HG03196 (cell line): ENCODE measurements around the gene CHADL.

Experiments used
- ATAC-seq: cut with Tn5 transposase; IDR thresholded peaks from one replicate; pipeline ENCODE4 v1.9.1; 2021; ENCODE audit not compliant: unreplicated experiment

CHADL gene

DNA sequence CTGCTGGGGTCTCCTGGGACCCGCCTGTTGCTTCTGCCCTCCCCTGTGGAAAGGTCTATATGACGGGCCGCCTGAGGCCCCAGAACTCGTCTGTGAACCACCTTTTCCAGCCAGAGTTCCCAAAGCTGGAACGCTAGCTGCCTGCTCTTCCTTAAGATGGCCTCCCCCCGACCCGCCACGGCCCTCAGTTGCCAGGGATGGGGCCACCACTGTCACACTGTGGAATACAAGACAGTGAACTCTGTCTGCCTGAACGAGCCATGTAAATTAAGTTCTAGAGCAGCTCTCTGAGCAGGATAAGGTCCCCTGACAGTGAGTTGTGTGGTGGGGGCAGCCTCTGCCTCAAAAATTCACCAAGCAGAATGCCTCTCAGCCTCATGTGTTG lies 10.3 kb downstream of the CHADL start:
- ATAC-seq, result no peak

DNA sequence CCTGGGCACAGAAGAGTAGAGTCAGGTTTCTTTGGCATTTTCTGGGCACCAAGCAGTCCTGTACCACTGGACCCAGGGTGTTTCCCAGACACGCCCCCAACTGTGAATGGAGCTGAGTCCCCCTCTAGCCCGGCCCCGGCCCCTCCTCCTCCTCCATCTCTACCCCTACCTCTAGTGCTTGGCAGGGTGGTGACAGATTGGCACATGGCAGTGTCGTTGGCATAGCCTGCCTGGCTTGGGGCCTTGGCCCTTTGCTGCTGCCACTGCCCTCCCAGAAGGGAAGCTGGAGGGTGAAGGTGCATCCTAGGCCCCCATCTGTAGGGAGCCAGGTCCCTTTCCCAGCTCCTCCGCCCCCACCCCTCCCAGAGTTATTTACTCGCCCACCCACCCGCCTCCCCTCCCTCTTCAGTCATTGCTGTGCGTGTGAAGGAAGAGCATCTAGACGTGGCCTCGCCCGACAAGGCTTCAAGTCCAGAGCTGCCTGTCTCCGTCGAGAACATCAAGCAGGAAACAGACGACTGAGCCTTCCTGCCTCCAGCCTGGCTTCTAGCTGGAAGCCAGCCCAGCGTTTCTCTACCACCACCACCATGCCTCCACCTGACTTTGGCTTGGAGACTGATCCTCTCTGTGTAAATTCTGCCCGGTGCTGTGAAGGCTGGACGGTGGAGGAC lies 10.9 kb downstream of the CHADL start:
- no peak for ATAC-seq

DNA sequence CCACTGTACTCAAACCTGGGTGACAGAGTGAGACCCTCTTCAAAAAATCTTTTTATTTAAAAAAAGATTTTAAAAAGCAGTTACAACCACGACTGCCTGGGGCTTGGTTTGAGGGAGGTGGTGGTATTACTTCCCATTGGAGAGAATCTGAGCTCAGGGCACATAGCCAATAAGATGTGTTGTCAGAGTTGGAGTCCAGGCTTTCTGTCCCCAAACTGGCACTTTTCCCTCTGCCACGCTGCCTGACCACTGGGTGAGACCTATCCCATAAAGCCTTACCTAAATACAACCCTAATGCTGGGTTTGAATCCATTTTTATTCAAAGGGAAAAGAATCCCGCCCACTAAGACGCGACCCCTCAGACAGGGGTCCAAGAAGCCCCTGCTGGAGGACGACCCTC lies 11.5 kb downstream of the CHADL start:
- no peak for ATAC-seq

DNA sequence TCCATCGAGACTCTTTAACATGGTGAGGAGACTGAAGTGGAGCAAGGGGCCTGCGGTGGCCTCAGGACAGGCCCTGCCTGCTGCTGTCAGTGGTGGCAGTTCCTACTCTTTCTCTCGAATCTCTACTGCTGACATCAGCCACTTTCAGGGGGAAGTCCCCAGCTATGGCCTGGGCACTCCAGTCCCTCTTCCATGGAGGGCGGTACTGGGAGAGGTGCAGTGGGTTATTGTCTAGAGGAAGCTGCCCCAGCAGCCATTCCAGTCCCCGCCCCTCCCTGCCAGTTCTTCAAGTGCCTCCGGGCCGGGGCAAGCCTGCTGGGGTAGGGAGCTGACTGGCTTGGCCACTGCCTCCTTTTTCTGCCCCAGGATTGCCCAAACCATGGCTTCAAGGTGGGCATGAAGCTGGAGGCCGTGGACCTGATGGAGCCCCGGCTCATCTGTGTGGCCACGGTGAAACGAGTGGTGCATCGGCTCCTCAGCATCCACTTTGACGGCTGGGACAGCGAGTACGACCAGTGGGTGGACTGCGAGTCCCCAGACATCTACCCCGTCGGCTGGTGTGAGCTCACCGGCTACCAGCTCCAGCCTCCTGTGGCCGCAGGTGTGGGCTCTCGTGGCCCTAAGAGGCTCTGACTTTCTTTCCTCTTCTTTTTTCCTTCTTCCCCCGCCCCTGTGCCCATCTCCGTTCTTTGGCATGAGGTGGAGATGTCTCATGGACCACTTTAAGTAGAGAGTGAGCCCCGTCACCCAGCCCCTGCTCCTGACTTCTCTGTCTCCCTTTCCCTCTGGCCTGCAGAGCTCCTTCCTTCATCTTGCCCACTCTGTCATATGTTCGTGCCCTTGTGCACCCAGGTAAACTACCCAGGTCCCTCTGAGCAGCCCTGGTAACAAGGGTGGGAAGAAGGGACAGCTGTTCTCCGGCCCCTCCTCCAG lies 13.7 kb downstream of the CHADL start:
- no peak for ATAC-seq

DNA sequence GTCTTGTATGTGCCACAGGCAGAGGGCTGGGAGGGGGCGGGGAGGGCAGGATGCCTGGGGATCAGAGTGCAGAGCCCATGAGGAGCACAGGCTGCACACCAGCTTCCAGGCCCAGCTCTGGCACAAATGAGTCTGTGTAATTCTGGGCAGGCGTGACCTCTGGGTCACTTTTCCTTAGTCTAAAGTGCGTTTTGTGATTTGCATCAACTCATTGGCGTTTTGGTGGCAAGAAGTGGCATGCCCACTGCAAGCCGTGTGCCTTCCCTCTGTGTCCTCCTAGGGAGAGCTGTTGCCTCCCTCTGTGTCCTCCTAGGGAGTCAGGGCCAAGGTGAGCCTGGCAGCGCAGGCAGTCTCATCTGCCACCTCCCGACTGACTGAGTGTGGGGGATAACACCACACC lies 17.2 kb downstream of the CHADL start:
- ATAC-seq, result no peak

DNA sequence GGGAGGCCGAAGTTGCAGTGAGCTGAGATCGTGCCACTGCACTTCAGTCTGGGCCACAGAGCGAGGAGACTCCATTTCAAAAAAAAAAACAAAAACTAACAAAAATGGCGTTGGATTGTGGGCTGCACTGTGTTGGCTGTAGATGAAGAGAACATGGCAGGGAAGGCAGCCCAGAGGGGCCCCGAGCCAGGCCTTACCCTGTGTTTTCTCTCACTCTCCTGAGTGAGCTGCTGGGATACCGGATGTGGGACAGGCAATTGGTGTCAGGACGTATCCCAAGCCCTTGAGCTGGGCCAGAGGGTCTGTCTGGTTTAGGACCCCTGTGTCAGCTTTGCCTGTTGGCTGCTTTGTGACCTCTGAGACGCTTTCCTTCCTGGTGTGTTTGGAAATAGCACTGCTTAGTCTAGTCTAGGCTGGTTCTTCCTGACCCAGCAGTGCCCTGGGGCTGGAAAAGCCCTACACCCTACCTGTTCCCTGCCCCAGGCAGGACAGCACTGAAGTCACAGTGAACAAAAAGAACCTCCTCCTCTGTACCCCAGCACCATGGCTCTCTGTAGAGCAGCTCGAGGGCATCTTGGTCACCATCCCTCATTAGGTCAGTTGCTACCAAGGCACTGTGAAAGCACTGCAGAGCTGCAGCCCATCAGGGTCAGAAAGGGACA lies 17.8 kb downstream of the CHADL start:
- no peak for ATAC-seq

DNA sequence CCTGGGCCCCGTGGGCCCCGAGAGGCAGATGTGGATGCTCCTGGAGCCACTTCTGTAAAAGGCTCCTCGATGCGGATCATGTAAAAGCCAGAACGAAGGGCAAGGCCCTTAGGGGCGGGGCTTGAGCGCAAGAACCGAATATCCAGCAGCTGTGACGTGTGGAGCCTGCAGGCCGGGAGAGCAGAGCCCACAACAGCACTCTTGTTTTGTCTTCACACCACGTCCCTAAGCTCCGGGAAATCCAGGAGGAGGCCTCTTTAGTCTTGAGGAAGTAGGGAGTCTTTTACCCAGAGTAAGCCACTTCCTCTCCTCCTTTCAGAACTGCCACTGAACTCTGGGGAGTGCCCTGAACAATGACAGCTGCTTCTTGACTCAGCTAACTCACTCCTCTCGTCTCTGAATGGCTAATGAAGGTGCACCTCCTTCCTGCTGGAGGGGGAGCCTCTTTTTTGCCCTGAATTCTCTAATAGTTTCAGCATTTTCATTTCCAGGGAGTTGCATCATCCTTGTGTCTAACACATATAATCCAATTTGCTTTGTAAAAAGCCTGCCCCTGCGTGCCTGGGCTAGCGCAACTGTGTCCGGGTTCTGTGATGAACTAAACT lies 23.1 kb downstream of the CHADL start:
- ATAC-seq, result no peak

DNA sequence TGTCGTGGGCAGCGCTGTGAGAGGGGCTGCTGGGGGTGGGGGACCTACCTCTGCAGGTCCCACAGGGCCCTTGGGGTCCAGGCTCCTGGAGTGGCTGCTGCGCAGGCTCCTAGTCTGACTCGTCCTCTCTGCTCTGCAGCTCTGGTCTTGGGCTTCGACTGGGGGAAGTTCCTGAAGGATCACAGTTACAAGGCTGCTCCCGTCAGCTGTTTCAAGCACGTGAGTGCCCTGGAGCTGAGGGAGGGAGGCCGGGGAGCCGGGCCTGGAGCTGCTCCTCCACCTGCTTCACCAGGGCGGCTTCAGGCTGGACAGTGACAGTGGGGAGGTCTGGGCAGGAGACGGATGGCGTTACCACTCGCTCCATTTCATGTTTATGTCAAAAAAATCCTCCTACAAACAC lies 23.7 kb downstream of the CHADL start:
- ATAC-seq, result no peak

DNA sequence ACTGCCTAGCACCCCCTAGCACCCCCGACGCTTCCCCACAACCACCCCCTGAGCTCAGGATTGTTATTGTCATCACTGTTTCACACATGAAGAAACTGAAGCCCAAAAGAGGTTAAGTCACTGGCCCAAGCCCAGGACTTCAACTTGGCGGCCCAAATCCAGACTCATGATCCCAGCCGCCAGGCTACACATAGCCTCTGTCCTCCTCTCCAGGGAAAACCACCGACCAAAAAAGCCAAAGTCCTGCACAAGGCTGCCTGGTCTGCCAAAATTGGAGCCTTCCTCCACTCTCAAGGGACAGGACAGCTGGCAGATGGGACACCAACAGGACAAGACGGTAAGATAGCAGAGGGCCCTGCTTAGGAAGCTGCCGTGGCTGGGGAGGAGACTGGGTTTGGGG lies 24.8 kb downstream of the CHADL start:
- ATAC-seq, result no peak

DNA sequence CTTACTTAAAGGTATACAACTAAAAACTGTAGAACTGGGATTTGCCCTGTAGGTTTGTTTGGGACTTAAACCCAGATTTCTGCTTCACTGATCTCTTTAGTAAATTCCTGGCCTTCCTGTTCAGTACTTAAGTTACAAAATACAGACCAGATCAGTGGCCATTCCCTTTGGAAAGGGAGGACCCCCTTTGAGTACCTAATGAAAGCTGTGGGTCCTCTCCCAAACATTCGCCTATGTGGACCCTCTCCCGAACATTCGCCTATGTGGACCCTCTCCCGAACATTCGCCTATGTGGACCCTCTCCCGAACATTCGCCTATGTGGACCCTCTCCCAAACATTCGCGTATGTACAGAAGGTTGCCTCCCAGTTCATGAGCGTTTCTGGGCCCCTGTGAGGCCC lies 25.3 kb downstream of the CHADL start:
- ATAC-seq, result no peak

DNA sequence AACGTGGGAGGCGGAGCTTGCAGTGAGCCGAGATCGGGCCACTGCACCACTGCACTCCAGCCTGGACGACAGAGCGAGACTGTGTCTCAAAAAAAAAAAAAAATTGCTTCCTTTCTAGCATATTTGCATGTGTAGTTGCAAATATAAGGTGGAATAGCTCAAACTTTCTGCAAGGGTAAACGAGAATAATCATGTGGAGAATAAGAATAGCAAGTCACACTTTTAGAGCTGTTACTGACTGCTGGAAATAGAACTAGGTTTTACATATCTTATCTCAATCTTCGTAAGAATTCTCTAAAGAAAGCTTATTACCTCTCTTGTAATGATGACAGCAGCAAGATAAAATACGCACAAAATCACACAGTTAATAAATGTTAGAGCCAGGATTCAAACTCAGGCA lies 34.0 kb downstream of the CHADL start:
- ATAC-seq, result no peak

DNA sequence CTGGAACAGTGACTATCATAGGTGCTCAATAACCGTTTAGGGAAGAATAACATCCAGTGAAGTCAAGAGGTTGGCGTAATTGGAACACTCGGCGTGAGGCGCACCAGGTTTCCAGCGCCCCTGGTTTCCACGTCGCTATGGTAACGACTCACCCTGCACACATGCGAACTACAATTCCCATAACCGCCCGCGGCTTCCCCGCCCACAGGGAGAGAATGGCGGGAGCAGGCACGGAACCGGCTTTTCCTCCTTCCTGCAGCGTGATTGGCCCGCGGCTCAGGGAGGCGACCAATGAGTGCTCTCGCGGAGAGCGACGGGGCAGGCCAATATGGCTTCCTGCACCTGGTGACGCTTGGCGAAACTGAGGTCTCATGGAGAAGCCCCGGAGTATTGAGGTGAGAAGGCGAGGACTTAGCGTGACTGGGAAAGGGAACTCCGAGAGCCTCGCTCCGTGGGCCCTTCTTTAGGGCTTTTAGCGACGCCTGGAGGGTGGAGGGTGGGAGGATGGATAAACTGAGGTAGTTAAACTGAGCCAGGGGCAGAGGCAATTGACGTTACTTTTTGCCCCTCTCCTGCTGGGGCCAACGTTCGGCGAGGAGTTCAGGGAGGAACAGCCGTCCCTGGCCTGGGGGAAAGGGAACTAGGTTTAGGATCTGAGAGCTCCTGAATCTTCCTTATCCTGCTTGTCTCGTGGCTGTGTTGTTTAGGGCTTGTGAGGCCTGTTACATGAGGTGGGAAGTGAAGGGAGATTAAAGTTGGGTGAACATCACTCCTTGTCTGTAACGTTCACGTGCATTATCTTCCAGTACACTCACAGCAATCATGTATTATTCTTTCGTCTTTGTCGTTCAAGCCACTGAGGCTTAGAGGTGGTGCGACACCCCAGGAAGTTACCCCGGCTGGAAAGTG lies 35.5 kb downstream of the CHADL start, which contains the start of gene L3MBTL2:
Gene L3MBTL2 (plus strand): TSS at position 321 of the 909 bp plus-strand sequence. CDS start 51 bp downstream, at position 372.
- peak; percentile 97 for ATAC-seq

DNA sequence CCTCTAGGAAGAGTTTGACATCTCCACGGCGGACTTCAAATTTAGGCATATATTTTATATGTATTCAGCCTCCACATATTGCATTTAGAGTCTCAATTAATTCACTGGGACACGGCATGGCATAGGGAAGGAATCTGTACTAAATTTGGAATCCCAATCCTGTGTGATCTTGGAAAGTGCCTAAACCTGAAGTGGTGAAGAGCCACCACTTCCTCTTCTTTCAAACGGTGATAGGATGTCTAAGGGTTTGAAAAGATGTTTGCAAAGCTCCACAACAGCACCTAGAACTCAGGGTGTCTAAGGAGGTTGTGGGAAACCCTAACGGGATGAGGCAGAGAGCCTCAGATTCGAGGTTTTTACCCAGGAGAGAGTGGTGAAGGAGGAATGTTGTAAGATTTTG lies 36.7 kb downstream of the CHADL start:
- no peak for ATAC-seq

DNA sequence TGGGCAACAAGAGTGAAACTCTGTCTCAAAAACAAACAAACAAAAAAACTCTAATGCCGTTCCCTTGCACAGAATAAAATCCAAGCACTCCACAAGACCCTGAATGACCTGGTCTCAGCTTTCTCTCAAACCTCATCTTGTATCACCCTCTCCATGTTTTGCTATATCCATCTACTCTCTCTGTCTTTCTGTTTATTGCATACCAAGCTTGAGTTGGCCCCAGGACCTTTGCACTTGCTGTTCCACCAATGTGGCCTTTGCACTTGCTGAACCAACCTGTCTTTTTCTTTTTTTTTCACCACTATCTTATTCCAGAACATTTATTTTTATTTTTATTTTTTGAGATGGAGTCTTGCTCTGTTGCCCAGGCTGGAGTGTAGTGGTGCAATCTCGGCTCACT lies 37.6 kb downstream of the CHADL start:
- no peak for ATAC-seq

DNA sequence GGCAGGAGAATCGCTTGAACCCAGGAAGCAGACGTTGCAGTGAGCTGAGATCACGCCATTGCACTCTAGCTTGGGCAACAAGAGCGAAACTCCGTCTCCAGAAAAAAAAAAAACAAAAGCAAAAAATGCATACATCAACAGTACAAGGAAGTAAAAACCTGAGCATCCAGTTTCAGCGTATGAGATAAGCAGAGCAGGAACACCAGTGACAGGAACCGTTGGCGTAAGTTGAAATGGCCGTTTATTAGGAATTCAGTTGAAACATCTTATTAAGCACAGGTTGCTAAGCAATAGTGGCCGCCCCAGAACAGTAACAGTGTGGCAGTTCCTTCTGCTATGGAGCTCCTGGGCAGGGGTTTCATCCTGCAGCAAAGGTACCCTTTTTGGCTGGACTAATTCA lies 39.6 kb downstream of the CHADL start:
- ATAC-seq, result no peak

DNA sequence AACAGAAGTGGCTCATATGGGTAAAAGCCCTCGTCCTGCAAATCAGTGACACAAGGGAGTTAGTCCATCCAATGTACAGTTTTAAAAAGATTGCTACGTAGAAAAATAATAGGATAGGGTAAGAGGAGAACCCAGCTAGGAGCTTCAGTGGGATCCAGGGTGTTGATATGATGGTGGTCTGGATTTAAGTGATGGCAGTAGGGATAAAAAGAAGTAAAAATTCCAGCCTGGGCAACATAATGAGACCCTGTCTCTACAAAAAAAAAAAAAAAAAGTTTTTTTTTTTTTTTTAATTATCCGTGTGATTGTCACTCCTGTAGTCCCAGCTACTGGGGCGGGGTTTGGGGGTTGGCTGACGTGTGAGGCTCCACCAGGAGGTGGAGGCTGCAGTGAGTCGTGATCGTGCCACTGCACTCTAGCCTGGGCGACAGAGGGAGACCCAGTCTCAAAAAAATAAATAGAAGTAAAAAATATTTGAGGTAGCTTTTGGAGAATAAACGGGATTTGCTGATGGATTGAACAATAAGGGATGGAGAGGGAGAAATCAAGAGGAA lies 42.6 kb downstream of the CHADL start:
- no peak for ATAC-seq

DNA sequence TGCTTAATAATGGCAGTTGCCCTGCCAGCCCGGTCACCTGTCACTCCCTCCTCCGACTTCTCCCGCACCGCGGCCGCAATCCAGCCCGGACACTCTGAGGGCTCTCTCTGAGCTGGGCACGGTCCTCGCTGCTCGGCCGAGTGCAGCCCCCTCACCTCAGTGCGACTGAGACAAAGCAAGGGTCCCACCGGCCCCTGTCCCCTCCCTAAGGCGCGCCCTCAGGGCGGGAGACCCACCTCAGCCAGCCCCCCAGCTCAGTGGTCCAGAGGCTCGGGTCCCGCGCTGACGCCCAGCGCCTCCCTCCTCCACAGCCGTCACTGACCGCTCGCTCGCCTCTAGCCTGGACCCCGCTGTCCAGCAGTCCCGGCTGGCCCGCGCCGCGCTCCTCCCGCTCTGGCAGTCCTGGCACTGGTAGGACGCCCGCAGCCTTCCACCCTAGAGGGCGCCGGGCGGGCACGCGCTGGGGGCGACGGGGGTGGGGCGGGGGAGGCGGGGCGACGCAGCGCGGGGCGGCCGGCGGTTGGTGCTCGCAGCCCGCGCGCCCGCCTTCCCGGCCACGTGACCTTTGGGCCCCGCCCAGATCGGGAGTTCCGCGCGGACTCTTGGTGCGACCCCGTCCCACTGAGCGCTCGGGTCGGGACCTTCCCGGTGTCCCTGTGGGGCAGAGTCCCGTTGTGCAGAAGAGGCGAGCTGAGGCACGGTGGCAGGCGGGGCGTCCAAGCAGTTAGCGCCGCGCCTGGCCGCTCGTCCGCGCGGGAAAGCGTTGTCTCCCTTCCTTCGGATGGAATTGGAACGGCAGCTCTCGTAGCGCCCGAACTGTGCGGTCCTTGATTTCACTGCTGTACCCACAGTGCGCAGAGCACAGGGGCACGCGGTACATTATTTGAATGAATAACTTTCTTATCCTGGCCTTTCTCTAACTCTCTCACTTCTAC lies 43.4 kb downstream of the CHADL start:
- ATAC-seq, result peak; percentile 82

DNA sequence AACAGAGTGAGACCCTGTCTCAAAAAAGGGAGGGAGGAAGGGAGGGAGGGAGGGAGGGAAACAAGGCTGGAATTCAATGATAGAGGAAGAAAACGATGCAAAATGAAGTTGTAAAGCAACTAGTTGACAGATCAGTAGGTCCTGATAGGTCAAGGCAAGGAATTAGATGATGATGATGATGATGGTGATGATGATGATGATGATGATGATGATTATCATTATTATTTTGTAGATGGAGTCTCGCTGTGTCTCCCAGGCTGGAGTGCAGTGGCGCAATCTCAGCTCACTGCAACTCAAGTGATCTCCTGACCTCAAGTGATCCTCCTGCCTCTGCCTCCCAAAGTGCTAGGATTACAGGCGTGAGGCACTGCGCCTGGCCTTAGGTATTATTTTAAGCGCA lies 46.9 kb downstream of the CHADL start:
- no peak for ATAC-seq

DNA sequence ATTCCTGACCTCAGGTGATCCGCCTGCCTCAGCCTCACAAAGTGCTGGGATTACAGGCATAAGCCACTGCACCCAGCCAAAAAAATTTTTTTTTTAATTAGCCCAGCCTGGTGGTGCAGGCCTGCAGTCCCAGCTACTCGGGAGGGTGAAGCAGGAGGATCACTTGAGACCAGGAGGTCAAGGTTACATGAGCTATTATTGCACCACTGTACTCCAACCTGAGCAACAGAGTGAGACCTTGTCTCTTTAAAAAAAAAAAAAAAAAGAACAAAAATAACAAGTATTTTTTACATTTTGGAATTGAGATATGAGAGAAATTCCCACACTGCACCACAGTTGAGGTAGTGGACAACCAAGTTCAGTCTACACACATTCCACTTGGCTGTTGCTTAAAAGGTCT lies 49.3 kb downstream of the CHADL start:
- ATAC-seq, result no peak
